H1 (cell line): ENCODE data around the gene GPR18.

Experiments
- CTCF ChIP-seq, 3 experiments: IDR thresholded peaks; 1 replicate in 2 of 3; 2 replicates in 1 of 3; pipeline versions ENCODE4 v1.5.1 to v1.6.1; 2011; ENCODE audit warnings: low read length in 3 of 3, mild to moderate bottlenecking in 3 of 3, inconsistent platforms in 2 of 3, low read depth in 1 of 3, moderate library complexity in 1 of 3; ENCODE audit not compliant: insufficient read depth in 1 of 3; ENCODE audit errors: control extremely low read depth in 1 of 3
- SRF ChIP-seq: IDR thresholded peaks from 2 replicates; pipeline ENCODE4 v1.6.1; 2011; ENCODE audit warnings: mild to moderate bottlenecking, low read depth, low read length, moderate library complexity

DNA sequence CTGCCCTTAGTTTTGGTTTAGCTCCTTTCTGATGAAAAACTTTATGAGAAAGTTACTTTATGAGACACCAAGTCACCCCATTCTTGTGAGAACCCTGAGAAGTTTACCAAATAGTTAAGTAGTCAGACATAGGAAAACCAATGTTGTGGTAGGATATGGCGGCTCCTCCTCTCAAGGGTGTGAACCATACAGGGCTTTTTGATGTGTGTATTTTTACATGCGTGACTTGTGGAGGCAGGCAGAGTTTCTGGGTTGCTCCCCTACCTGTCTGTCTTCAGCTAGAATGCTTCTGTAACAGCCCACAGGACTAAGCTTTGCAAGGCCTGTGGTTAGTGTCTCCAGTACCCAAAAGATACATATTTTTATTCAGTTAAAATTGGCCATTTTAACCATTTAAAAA is 39.2 kb downstream of the GPR18 start:
- TF ChIP-seq SRF (no peak), CTCF (IDR thresholded peaks at IDR 0.05; ENCODE audit: control extremely low read depth in 1 of 3, insufficient read depth in 1 of 3, low read depth in 1 of 3, low read length in 3 of 3) (no peak)
